Activated gamma-delta T cell treated with Interleukin-2 at 50 U/mL for 16 hours (primary cell): ENCODE results near the gene DPYSL5.
"Not testable (repeated sequence)": the region's sequence is repeated elsewhere in the genome, so short reads cannot be mapped to it uniquely, and the experiment has no call there.

Experiments
- DNase-seq: peaks from one replicate; pipeline ENCODE4 v3.0.0-alpha.2; 2020

The DPYSL5 gene

DNA sequence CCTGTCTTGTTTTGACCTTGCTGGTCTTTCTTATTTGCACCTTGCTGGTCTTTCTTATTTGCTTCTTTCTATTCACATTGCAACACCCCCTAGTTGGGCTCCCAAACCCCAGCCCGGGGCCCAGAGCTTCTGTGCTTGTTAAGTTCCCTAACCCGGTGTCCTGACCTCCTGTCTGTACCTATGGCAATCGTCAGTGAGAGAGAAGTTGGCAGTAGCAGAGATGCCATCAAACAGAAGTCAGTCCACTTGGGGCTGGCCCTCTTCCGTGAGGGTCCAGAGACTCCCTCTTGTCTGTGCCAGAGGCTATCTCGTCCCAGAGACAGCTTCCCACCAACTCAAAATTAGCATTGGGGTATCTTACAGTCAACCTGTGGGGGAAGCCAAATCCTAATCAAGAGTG, 55.7 kb downstream of the DPYSL5 start:
- DNase-seq: no peak

GRCh38 chr2:26904839-26905238, 56.9 kb downstream of the DPYSL5 start:
- DNase-seq: no peak

DNA sequence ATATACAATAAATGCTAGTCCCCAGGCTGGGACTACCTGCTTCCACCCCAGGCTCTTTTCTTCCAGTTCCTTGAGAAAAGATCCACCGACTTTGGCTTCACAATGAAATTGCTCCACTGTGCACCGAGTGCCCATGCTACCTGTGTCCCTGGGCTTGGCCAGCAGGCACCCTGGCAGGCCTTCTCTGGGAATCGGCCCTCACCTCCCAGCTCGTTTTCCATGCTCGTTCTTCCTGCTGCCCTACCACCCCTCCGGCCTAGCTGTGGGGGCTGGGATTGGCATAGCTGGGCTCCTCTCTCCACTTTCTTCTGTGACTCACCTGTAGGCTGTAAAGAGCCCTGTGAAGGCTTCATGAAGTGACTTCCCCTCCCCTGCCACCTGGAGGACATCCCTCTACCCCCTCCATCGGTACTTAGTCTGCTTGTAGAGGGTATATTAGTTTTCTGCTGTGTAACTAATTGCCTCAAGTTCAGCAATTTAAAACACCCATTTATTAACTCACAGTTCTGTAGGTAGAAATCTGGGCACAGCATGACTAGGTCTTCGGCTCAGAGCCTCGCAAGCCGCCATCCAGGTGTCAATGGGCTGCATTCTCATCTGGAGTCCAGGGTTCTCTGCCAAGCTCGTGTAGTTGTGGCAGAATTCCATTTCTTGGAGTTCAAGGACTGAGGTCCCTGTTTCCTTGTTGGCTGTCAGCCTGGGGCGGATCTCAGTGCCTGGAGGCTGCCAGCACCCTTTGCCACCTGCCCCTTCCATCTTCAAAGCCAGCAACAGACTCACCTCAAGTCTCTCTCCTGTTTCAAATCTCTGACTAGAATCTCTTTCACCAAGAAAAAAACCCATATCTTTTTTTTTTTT, 57.6 kb downstream of the DPYSL5 start:
- DNase-seq: no peak

DNA sequence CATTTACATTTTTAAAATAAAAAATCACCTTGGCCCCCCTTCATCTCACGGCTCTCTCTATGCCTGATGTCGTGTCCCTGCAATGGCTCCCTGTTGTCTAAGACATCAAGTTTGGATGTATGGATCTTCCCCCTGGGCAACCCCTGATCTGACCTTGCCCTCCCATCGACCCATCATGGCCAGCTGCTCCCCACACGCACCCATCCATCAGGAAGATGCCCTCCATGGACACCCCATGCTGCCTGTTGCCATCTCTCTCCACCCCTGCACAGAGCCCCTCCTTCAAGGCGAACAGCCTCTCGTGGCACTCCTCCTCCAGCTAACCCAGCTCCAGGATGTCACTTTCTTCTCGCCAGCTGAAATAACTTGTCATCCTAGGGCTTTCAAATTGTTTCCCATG, 59.5 kb downstream of the DPYSL5 start:
- DNase-seq: no peak

- no peak for DNase-seq
Measured at GRCh38 chr2:26910176-26910575, 62.2 kb downstream of the DPYSL5 start.

DNA sequence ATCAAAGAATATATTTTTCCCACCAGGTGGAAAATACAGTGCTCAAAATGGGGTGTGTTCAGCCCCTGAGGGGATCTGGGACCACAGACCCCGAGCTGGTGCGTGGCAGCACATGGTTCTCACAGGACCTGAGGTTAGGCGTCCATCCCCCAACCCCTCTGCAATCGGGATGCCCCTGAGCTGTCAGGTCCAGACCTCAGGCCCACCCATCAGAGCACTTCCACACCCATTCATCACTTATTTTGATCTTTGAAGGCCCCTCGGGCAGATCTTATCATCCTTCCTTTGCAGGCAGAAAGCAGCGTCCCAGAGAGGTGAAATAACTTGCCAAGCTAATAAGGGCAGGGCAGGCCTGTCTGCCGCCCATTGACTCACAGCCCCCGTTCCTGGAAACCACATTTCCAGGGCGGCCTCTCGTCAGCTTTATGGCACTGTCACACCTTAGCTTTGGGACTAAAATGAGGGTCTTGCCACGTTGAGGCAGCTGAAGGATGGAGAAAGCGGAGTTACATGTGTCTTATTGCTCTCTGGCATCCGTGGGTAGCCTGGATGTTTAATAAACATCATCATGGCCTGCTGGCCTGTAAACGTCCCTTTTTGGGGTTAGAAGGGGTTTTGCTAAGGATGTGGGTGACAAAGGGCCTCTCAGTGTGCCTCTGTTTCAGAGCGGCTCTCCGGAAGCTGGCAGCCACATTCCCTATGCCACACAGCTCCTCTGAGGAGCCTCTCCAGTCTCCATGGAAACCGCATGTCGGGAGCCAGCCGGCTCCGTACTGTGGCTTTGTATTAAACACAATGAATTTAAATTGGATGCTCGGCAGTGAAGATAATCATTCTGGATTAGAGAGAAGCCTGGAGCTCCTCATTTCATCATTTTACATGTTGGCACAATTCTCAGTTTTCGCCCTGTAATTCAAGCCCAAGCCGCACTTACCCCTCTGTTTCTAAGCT, 64.3 kb downstream of the DPYSL5 start:
- DNase-seq: no peak

DNA sequence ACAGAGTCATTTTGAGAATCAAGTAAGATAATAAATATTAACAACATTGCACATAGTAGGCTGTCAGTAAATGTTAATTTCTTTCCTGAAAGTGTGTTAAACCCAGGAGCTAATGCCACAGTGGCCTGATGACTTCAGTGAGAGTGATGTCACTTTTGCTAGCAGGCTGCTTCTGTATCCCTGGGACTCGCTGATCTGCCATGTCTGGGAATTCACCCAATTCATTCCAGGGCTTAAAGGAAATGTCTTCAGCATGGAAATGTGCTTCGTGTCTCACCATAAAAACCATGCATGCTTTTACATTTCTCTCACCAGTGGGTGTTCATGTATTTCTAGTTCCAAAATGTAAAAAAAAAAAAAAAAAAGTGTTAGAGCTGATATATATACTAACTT, 65.7 kb downstream of the DPYSL5 start:
- no peak for DNase-seq

- no peak for DNase-seq
Measured at GRCh38 chr2:26913999-26914658, 66.2 kb downstream of the DPYSL5 start.

DNA sequence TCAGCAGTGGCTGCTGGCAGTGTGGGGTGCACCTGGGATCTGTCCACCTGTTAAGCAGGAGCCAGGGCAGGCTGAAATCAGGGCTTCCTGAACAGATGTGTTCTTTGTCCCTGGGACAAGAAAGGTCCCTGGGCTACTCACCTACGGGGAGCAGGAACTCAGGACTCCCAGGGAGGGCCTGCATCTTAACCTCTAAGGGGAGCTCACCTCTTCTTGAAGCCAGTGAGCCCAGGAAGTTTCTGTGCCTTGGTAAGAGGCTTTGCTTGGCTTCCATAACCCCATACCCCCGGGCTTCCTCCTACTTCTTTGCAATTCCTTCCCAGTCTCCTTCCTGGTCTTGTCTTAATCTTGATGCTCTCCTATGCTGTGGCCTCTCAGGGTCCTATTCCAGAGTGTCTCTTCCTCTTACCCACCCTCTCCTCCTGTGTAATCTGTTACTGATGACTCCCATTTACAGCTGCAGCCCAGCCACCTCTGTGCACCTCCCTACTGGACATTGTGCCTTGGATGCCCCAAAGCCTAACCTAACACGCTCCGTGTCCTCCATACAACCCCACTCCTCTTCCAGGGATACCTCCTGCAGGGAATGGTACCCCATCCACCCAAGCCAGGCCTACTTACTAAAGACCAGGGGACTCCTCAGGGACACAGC, 66.9 kb downstream of the DPYSL5 start:
- DNase-seq: no peak

GRCh38 chr2:26915316-26915715, 67.4 kb downstream of the DPYSL5 start:
- DNase-seq: no peak

- DNase-seq: no peak
Measured at GRCh38 chr2:26916128-26916692, 68.3 kb downstream of the DPYSL5 start.

DNA sequence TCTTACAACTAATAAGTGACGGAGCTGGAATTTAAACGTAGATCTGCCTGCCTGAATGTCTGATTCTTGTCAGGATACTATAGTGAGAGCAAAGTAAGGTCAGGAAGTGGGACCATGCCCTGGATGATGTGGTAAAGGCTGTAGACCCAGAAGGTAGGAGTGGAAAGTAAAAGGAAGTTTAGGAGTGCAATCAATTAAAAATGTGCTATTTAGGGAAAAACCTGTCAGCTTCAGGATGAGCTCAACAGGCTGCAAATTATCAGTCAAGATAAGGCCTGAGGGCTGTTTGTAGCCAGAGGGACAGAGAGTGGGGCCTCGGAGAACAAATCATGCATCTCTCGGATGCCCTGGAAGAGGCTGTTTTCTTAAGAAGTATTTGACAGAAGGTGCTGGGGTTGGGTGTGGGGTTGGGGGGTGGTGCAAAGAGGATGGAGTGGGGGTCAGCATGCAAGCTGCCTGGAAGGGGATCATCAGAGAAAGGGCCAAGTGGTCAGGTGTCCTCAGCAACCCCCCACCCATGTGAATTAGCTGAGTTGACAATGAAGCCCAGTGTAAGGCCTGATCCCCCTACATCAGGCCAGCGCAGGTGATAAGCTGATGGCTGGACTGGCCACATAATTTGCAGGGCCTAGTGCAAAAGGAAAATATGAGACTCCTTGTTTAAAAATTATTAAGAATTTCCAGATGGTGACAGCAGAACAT, 69.4 kb downstream of the DPYSL5 start:
- no peak for DNase-seq

GRCh38 chr2:26921323-26921722, 73.4 kb downstream of the DPYSL5 start:
- DNase-seq: no peak

DNA sequence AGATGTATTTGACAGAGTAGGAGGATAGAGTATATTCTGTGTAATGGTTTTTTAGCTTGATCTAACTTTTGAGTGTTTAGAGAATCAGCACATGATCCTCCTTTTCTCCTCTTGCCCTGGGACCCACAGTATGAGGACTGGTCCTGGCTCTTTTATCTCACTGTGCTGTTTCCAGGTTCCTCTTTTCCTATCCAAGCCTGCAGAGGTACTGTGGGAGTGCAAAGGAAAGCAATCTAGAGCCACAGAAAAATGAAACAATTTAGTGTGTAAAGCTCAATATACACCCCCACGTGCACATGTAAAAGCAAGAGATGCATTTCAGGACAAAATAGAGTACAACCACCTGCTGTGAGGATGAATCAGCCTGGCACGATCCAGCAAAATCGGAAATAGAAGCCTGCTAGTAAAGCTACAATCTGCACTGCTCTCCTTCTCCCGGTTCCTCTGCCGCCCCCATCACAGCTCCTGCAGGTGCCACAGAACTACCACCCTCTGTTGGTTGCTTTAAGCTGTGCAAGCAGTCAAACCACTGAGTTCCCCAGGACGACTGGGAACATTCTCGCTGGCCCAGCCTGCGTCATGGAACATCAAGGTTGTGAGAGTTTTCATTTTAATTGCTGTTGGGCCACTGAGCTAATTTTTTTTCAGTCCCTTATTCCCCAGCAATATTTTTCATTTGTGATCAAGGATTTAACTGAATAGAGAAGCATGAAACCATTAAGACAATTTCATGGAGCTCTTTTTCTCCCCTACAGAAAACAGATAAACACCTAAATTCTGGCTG, 74.7 kb downstream of the DPYSL5 start:
- DNase-seq: peak; percentile 15

DNA sequence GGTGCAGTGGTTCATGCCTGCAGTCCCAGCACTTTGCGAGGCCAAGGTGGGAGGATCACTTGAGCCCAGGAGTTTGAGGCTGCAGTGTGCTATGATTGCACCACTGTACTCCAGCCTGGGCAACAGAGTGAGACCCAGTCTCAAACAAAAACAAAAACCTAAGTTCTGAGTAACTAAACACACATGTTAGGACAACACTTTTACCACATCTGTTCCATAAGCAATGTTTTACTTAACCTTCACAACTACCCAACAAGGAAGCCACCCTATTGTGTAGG, 75.2 kb downstream of the DPYSL5 start:
- not testable (repeated sequence) for DNase-seq

- DNase-seq: no peak
Measured at GRCh38 chr2:26924731-26925099, 76.8 kb downstream of the DPYSL5 start.

GRCh38 chr2:26925100-26925791, 77.3 kb downstream of the DPYSL5 start:
- DNase-seq: no peak

DNA sequence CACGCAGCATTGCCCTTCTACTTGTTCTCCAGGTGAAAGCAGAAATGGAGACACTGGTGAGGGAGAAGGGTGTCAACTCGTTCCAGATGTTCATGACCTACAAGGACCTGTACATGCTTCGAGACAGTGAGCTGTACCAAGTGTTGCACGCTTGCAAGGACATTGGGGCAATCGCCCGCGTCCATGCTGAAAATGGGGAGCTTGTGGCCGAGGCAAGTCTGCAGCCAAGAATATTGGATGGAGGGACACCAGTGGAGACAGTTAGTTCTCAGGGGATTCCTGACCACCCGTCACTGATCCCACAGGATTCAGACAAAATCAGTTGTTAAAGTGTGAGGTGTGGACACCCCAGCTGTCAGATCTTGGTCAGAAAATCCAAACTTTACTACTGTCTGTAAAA, 79.3 kb downstream of the DPYSL5 start:
- no peak for DNase-seq

DNA sequence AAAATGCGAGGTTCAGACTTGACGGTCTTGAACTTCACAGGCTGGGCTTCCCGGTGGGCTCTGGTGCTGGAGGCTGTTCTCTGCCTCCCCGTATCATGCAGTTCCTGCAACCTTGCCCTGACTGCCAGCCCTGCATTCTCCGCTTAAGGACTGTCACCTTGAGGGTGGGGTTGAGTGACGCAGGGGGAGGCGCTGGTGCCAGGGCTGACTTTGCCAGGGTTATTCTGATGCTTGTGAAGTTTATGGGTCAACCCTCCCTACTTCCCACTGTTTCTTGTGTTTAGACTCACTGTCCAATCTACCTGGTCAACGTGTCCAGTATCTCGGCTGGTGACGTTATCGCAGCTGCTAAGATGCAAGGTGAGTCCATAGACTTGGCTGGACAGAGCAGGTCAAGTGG, 85.0 kb downstream of the DPYSL5 start:
- no peak for DNase-seq
